Measurements from ENCODE around the gene ASIC4. TPM values are rescaled to one million over a fixed set of nuclear protein-coding genes. Genes with fewer than 3 reads are reported as not detected.

The ASIC4 gene
- total and polyA plus RNA-seq, 2 of the 13 experiments (the other 11 are each of a cell fraction or from before 2014, with no cell fraction given), result 0.03 TPM; not detected in 1

DNA sequence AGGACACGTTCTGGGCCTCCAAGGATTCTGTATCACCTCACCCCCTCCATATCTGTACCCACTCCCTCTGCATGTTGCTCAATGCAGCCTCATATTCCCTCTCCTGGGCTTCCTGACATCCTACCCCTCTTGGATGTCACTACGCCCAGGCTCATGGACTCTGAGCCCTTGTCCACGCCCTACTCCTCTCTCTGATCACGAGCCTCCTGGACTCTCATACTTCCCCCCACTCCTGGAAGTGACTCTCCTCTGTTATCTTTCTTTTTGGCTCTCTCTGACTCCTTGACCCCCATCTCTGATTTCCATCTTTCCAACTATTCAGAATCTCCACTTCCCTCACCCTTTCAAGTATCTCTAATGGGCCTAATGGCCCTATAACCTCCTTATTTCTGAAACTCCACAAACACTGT, 31.7 kb downstream of the ASIC4 start (continued):
- TF ChIP-seq, protein P1, sequence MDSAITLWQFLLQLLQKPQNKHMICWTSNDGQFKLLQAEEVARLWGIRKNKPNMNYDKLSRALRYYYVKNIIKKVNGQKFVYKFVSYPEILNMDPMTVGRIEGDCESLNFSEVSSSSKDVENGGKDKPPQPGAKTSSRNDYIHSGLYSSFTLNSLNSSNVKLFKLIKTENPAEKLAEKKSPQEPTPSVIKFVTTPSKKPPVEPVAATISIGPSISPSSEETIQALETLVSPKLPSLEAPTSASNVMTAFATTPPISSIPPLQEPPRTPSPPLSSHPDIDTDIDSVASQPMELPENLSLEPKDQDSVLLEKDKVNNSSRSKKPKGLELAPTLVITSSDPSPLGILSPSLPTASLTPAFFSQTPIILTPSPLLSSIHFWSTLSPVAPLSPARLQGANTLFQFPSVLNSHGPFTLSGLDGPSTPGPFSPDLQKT (CRISPR knock-in tag; IDR thresholded peaks at IDR 0.05; ENCODE audit: borderline replicate concordance), result no peak
- TF ChIP-seq HHEX (CRISPR knock-in tag; IDR thresholded peaks at IDR 0.05) (no peak), ZMAT3 (CRISPR knock-in tag; conservative IDR thresholded peaks at IDR 0.05) (no peak), ZNF180 (CRISPR knock-in tag; IDR thresholded peaks at IDR 0.05; ENCODE audit: borderline replicate concordance, low read depth) (no peak), NPAS2 (CRISPR knock-in tag; IDR thresholded peaks at IDR 0.05; ENCODE audit: borderline replicate concordance) (no peak), ZNF563 (CRISPR knock-in tag; IDR thresholded peaks at IDR 0.05) (peak; percentile 55; the same call in 1 of the 2 replicates), NKX3-1 (CRISPR knock-in tag; IDR thresholded peaks at IDR 0.05) (no peak), ZFP36L1 (CRISPR knock-in tag; IDR thresholded peaks at IDR 0.05) (peak; percentile 81; the same call in 1 of the 2 replicates), ZNF430 (CRISPR knock-in tag; IDR thresholded peaks at IDR 0.05) (0 out of 2 replicates have a peak, but pooled peaks have one; percentile 32), ZNF501 (CRISPR knock-in tag; IDR thresholded peaks at IDR 0.05) (peak; percentile 30; the same call in 1 of the 2 replicates), ZNF225 (CRISPR knock-in tag; IDR thresholded peaks at IDR 0.05) (no peak), HOXA9 (CRISPR knock-in tag; IDR thresholded peaks at IDR 0.05; ENCODE audit: borderline replicate concordance) (no peak), ZNF567 (CRISPR knock-in tag; IDR thresholded peaks at IDR 0.05; ENCODE audit: borderline replicate concordance) (no peak), SRSF4 (IDR thresholded peaks at IDR 0.05; ENCODE audit: low read depth, low read length, poor library complexity, severe bottlenecking) (no peak), ZKSCAN8 (CRISPR knock-in tag; IDR thresholded peaks at IDR 0.05; ENCODE audit: borderline replicate concordance) (no peak), ZNF44 (CRISPR knock-in tag; IDR thresholded peaks at IDR 0.05) (no peak), GZF1 (CRISPR knock-in tag; IDR thresholded peaks at IDR 0.05) (no peak), ZBTB21 (CRISPR knock-in tag; IDR thresholded peaks at IDR 0.05) (peak; percentile 66), ZSCAN31 (CRISPR knock-in tag; IDR thresholded peaks at IDR 0.05; ENCODE audit: low read depth) (peak; percentile 49; the same call in 1 of the 2 replicates), ZNF274 (CRISPR knock-in tag; IDR thresholded peaks at IDR 0.05) (no peak), KDM5A (IDR thresholded peaks at IDR 0.05; ENCODE audit: borderline replicate concordance, low read length) (no peak), ZNF605 (CRISPR knock-in tag; IDR thresholded peaks at IDR 0.05) (no peak), ZNF253 (CRISPR knock-in tag; IDR thresholded peaks at IDR 0.05; ENCODE audit: borderline replicate concordance) (no peak), ZNF354B (CRISPR knock-in tag; IDR thresholded peaks at IDR 0.05) (no peak)
- TF ChIP-seq, protein P2, sequence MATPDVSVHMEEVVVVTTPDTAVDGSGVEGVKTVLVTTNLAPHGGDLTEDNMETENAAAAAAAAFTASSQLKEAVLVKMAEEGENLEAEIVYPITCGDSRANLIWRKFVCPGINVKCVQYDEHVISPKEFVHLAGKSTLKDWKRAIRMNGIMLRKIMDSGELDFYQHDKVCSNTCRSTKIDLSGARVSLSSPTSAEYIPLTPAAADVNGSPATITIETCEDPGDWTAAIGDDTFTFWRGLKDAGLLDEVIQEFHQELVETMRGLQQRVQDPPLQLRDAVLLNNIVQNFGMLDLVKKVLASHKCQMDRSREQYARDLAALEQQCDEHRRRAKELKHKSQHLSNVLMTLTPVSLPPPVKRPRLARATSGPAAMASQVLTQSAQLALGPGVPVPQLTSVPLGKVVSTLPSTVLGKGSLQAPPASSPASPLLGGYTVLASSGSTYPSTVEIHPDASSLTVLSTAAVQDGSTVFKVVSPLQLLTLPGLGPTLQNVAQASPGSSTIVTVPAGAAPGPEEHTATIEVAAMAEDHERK (CRISPR knock-in tag; IDR thresholded peaks at IDR 0.05; ENCODE audit: low read depth), result no peak
- TF ChIP-seq, protein P3, sequence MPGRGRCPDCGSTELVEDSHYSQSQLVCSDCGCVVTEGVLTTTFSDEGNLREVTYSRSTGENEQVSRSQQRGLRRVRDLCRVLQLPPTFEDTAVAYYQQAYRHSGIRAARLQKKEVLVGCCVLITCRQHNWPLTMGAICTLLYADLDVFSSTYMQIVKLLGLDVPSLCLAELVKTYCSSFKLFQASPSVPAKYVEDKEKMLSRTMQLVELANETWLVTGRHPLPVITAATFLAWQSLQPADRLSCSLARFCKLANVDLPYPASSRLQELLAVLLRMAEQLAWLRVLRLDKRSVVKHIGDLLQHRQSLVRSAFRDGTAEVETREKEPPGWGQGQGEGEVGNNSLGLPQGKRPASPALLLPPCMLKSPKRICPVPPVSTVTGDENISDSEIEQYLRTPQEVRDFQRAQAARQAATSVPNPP (CRISPR knock-in tag; IDR thresholded peaks at IDR 0.05), result no peak
- TF ChIP-seq, protein P4, sequence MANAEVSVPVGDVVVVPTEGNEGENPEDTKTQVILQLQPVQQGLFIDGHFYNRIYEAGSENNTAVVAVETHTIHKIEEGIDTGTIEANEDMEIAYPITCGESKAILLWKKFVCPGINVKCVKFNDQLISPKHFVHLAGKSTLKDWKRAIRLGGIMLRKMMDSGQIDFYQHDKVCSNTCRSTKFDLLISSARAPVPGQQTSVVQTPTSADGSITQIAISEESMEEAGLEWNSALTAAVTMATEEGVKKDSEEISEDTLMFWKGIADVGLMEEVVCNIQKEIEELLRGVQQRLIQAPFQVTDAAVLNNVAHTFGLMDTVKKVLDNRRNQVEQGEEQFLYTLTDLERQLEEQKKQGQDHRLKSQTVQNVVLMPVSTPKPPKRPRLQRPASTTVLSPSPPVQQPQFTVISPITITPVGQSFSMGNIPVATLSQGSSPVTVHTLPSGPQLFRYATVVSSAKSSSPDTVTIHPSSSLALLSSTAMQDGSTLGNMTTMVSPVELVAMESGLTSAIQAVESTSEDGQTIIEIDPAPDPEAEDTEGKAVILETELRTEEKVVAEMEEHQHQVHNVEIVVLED (CRISPR knock-in tag; IDR thresholded peaks at IDR 0.05; ENCODE audit: borderline replicate concordance), result peak; percentile 32; the same call in 1 of the 2 replicates

Data from HepG2 (cell line).